Keratinocyte (primary cell): ENCODE data around the gene PLA2G15. TPM values are rescaled to one million over a fixed set of nuclear protein-coding genes. Genes with fewer than 3 reads are reported as not detected.

Source experiments
- DNase-seq: peaks from one replicate; pipeline ENCODE4 v3.0.0-alpha.2; 2011; ENCODE audit warnings: low read depth, missing footprints, low spot score
- FAIRE-seq: peaks from 2 replicates; lab custom pipeline; 2011; peaks lifted over from hg19 to GRCh38; lab: Jason Lieb, UNC
- H2AFZ ChIP-seq: 2 replicates; pipeline ENCODE4 v1.6.0; 2012; ENCODE audit warnings: low read length, control low read depth, inconsistent platforms; ENCODE audit not compliant: control insufficient read depth
- H3K27ac ChIP-seq: 2 replicates; pipeline ENCODE4 v1.5.1; 2011; ENCODE audit warnings: low read length; ENCODE audit not compliant: control insufficient read depth, insufficient read depth
- H3K27me3 ChIP-seq: 3 replicates; pipeline ENCODE4 v1.6.0; 2011; ENCODE audit warnings: low read length; ENCODE audit not compliant: control insufficient read depth, insufficient read depth; ENCODE audit errors: extremely low read depth
- H3K36me3 ChIP-seq, 2 experiments: 2 replicates in 1 of 2; 3 replicates in 1 of 2; pipeline ENCODE4 v1.5.1; 2011; ENCODE audit warnings: low read length in 2 of 2, mild to moderate bottlenecking in 1 of 2; ENCODE audit not compliant: control insufficient read depth in 2 of 2, insufficient read depth in 2 of 2; ENCODE audit errors: extremely low read depth in 1 of 2
- H3K4me1 ChIP-seq: 3 replicates; pipeline ENCODE4 v1.5.1; 2011; ENCODE audit warnings: low read length; ENCODE audit not compliant: control insufficient read depth, insufficient read depth; ENCODE audit errors: extremely low read depth
- H3K4me2 ChIP-seq: 3 replicates; pipeline ENCODE4 v1.6.0; 2011; ENCODE audit warnings: low read depth, low read length; ENCODE audit not compliant: control insufficient read depth, insufficient read depth; ENCODE audit errors: extremely low read depth
- H3K4me3 ChIP-seq, 3 experiments: fragments of 200-600 bp in 1 of 3; sonication (generic) in 1 of 3; 2 replicates in 2 of 3; 3 replicates in 1 of 3; pipeline ENCODE4 v1.5.1; 2011 to 2016; ENCODE audit warnings: low read length in 3 of 3, mild to moderate bottlenecking in 3 of 3, control low read depth in 2 of 3, inconsistent platforms in 1 of 3, low read depth in 1 of 3, mixed read lengths in 1 of 3, mixed run types in 1 of 3, moderate library complexity in 1 of 3; ENCODE audit not compliant: control insufficient read depth in 2 of 3, insufficient read depth in 2 of 3; ENCODE audit errors: extremely low read depth in 1 of 3
- H3K79me2 ChIP-seq: 2 replicates; pipeline ENCODE4 v1.6.0; 2012; ENCODE audit warnings: low read length; ENCODE audit not compliant: control insufficient read depth, insufficient read depth
- H3K9ac ChIP-seq: 3 replicates; pipeline ENCODE4 v1.6.0; 2011; ENCODE audit warnings: low read length; ENCODE audit not compliant: control insufficient read depth, insufficient read depth; ENCODE audit errors: extremely low read depth
- H3K9me1 ChIP-seq: 3 replicates; pipeline ENCODE4 v1.6.0; 2011; ENCODE audit warnings: low read length; ENCODE audit not compliant: control insufficient read depth, insufficient read depth; ENCODE audit errors: extremely low read depth
- H3K9me3 ChIP-seq: 2 replicates; pipeline ENCODE4 v1.5.1; 2012; ENCODE audit warnings: low read depth, low read length; ENCODE audit not compliant: control insufficient read depth
- H4K20me1 ChIP-seq: 3 replicates; pipeline ENCODE4 v1.6.0; 2011; ENCODE audit warnings: low read length; ENCODE audit not compliant: control insufficient read depth, insufficient read depth; ENCODE audit errors: extremely low read depth
- CTCF ChIP-seq, 3 experiments: IDR thresholded peaks in 1 of 3; conservative IDR thresholded peaks in 1 of 3; optimal IDR thresholded peaks in 1 of 3; 2 replicates in 2 of 3; 3 replicates in 1 of 3; pipeline versions ENCODE3 to v1.5.1; 2011; ENCODE audit warnings: low read length in 3 of 3, mild to moderate bottlenecking in 3 of 3, moderate library complexity in 2 of 3, control low read depth in 1 of 3, inconsistent platforms in 1 of 3; ENCODE audit not compliant: insufficient read depth in 2 of 3; ENCODE audit errors: extremely low read depth in 1 of 3
- EZH2 ChIP-seq: IDR thresholded peaks from one replicate; pipeline ENCODE4 v1.6.1; 2012; ENCODE audit warnings: inconsistent platforms, mild to moderate bottlenecking, low read length, moderate library complexity
- dilution Hi-C: fragments of 300-500 bp; cut with MboI; formaldehyde crosslinking; loops from one replicate; pipeline ENCODE4 v1.7.0; 2020; ENCODE audit warnings: low sequenced_read_pairs; ENCODE audit not compliant: extremely low pct_ligation_motif_present
- polyA plus RNA-seq, 5 experiments: library from polyadenylated mRNA; depleted of rRNA in 3 of 5; stranded (reverse) in 3 of 5; stranded (forward) in 1 of 5; unstranded in 1 of 5; fragments of >200 nt; gene quantifications; 1 replicate in 1 of 5; 2 replicates in 3 of 5; 3 replicates in 1 of 5; pipeline versions ENCODE4 v1.2.1 to v1.2.3, GENCODE V29; 2011 to 2012; ENCODE audit warnings: missing spikeins in 2 of 5, low read depth in 1 of 5, low replicate concordance in 1 of 5

Gene PLA2G15
- polyA plus RNA-seq, 1 donor (not counting 4 experiments of a cell fraction or from before 2014, with no cell fraction given): 9.2 TPM

- Histone ChIP-seq H3K4me2 (no peak overlapping the region), H4K20me1 (no peaks in the 10 kb centered on the region), H2AFZ (no peak overlapping the region), H3K79me2 (no peaks in the 10 kb centered on the region), H3K9me3 (no peaks in the 10 kb centered on the region), H3K9ac (no peak overlapping the region), H3K36me3 (no peaks in the 10 kb centered on the region), H3K4me3 (no peak overlapping the region), H3K4me1 (no peaks in the 10 kb centered on the region), H3K9me1 (no peaks in the 10 kb centered on the region), H3K27ac (no peak overlapping the region), H3K27me3 (no peaks in the 10 kb centered on the region)
- dilution Hi-C loops: no loop called here
- DNase-seq: no peak
- TF ChIP-seq EZH2: no peak
- TF ChIP-seq CTCF (optimal IDR thresholded peaks at IDR 0.05 in 1 of 3, IDR thresholded peaks at IDR 0.05 in 1 of 3, conservative IDR thresholded peaks at IDR 0.05 in 1 of 3; ENCODE audit: extremely low read depth in 1 of 3, insufficient read depth in 2 of 3, low read length in 3 of 3): no peak
- FAIRE-seq: no peak
These were observed 38.9 kb upstream of the PLA2G15 start for GRCh38 chr16:68206245-68206644.

DNA sequence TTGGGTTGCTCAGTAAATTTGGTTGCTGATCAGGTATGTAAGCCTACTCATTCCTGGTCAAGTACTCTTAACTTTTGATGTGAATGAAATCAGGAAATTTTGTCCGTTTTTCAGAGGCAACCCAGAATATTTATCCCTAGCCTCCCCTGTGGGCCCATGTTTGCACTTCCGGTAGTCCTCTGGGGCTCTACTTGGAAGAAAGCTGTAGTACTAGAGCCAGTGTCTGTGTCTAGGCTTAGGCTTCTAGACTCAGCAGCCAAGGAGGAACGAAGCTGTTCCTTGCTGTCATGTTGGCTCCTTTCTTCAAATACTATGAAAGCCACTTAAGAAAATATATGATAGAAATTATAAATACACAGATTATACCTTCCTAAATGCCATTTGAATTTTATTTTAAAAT lies 30.4 kb upstream of the PLA2G15 start:
- TF ChIP-seq EZH2: no peak
- no peak for TF ChIP-seq CTCF (optimal IDR thresholded peaks at IDR 0.05 in 1 of 3, IDR thresholded peaks at IDR 0.05 in 1 of 3, conservative IDR thresholded peaks at IDR 0.05 in 1 of 3; ENCODE audit: extremely low read depth in 1 of 3, insufficient read depth in 2 of 3, low read length in 3 of 3)
- Histone ChIP-seq H3K9ac (no peak overlapping the region), H3K9me1 (no peaks in the 10 kb centered on the region), H3K4me2 (no peak overlapping the region), H3K27ac (no peak overlapping the region), H2AFZ (no peak overlapping the region), H3K79me2 (no peaks in the 10 kb centered on the region), H3K4me1 (no peaks in the 10 kb centered on the region), H3K27me3 (no peaks in the 10 kb centered on the region), H3K36me3 (no peaks in the 10 kb centered on the region), H3K9me3 (no peaks in the 10 kb centered on the region), H3K4me3 (no peak overlapping the region), H4K20me1 (no peaks in the 10 kb centered on the region)
- DNase-seq (no peak), FAIRE-seq (no peak)
- dilution Hi-C loops: no loop called here
